Suppressor macrophage (primary cell): Measurements from ENCODE around the gene PLAC1.

Source experiments
- DNase-seq, 4 experiments: peaks; one replicate each; pipeline ENCODE4 v3.0.0-alpha.2; 2020 to 2022

Gene PLAC1

GRCh38 chrX:134670134-134670924 is 12.1 kb upstream of the PLAC1 start:
- no peak for DNase-seq

- no peak for DNase-seq
Observed at GRCh38 chrX:134669378-134670098, 11.3 kb upstream of the PLAC1 start.

GRCh38 chrX:134664202-134664601 is 5.9 kb upstream of the PLAC1 start:
- no peak for DNase-seq

GRCh38 chrX:134661295-134661694 is 3.0 kb upstream of the PLAC1 start:
- peak in 3 of 4 experiments; percentile 8 to 57 (median 30) for DNase-seq

- DNase-seq: no peak
Observed at GRCh38 chrX:134660627-134661026, 2.4 kb upstream of the PLAC1 start.

- no peak for DNase-seq
Observed at GRCh38 chrX:134659761-134660160, 1.5 kb upstream of the PLAC1 start.

GRCh38 chrX:134658760-134659023 is 421 bp upstream of the PLAC1 start:
- no peak for DNase-seq

- no peak for DNase-seq
Observed at GRCh38 chrX:134654398-134655012, 3.8 kb downstream of the PLAC1 start.

GRCh38 chrX:134653835-134654234 is 4.4 kb downstream of the PLAC1 start:
- no peak for DNase-seq

- no peak for DNase-seq
Observed at GRCh38 chrX:134650701-134651100, 7.6 kb downstream of the PLAC1 start.

- DNase-seq: no peak
Observed at GRCh38 chrX:134649770-134650169, 8.5 kb downstream of the PLAC1 start.

GRCh38 chrX:134647477-134647877 is 10.8 kb downstream of the PLAC1 start:
- DNase-seq: no peak

- no peak for DNase-seq
Observed at GRCh38 chrX:134646691-134647090, 11.6 kb downstream of the PLAC1 start.

- peak in 2 of 4 experiments; percentile 23 to 53 for DNase-seq
Observed at GRCh38 chrX:134645936-134646543, 12.2 kb downstream of the PLAC1 start.

GRCh38 chrX:134642386-134642785 is 15.9 kb downstream of the PLAC1 start:
- DNase-seq: no peak

GRCh38 chrX:134641346-134641745 is 16.9 kb downstream of the PLAC1 start:
- DNase-seq: peak in 3 of 4 experiments; percentile 14 to 44 (median 44)

GRCh38 chrX:134640914-134641313 is 17.4 kb downstream of the PLAC1 start:
- DNase-seq: no peak

- no peak for DNase-seq
Observed at GRCh38 chrX:134636851-134637250, 21.4 kb downstream of the PLAC1 start.

GRCh38 chrX:134634691-134635090 is 23.6 kb downstream of the PLAC1 start:
- peak; percentile 1 to 68 (median 32) for DNase-seq

GRCh38 chrX:134633832-134634231 is 24.4 kb downstream of the PLAC1 start:
- DNase-seq: peak in 3 of 4 experiments; percentile 5 to 34 (median 26)

GRCh38 chrX:134633394-134633793 is 24.9 kb downstream of the PLAC1 start:
- DNase-seq: no peak

- no peak for DNase-seq
Observed at GRCh38 chrX:134632355-134632754, 25.9 kb downstream of the PLAC1 start.
